Activated CD4-positive, alpha-beta T cell treated with anti-CD3 and anti-CD28 coated beads for 4 hours (primary cell): ENCODE results near the gene CFLAR.
"Not testable (repeated sequence)": the region's sequence is repeated elsewhere in the genome, so short reads cannot be mapped to it uniquely, and the experiment has no call there.

ENCODE experiments used
- DNase-seq, 2 donors: peaks; one replicate each; pipeline ENCODE4 v3.0.0-alpha.2; 2020

The CFLAR gene

DNA sequence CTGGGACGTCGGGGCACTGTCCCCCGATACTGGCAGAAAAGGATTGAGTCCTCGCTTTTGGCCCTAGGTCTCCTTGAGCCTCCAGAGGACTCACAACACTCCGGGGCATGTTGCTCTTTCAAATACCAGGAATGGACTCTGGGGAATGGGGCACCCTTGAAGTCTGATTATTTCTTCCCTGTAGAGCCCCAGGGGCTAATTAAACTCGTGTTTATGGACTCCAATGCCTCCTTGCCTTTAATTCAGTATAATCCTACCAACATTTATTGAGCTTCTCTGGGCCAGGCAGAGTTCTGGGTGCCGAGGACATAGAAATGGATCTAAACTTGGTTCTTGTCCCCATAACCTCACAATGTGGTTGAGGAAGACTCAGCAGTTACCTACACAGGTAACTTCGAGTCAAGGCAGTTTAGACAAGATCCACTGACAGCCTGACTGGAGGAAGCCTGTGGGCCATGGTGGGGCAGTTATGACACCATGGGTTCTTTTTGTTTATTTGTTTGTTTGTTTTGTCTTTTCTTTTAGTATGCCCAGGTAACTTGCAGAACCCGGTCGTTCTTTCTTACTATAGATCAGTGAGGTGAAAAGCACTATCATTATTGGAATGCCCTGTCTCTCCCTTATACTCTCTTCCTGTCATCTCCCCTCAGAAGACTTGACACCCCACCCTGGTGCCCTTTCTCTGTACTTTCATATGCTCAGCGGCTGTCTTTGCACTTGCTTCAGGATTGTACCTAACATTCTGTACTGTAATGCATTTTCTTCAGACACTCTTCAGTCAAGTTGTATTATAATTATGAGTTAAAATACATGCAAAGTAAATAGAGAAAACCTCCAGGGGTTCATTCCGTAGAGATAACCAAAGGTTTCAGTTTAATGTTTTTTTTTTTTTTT lies 3.2 kb downstream of the CFLAR start:
- peak in 1 of 2 donors; percentile 12 for DNase-seq

GRCh38 chr2:201122276-201122675 lies 6.3 kb downstream of the CFLAR start:
- DNase-seq: no peak

DNA sequence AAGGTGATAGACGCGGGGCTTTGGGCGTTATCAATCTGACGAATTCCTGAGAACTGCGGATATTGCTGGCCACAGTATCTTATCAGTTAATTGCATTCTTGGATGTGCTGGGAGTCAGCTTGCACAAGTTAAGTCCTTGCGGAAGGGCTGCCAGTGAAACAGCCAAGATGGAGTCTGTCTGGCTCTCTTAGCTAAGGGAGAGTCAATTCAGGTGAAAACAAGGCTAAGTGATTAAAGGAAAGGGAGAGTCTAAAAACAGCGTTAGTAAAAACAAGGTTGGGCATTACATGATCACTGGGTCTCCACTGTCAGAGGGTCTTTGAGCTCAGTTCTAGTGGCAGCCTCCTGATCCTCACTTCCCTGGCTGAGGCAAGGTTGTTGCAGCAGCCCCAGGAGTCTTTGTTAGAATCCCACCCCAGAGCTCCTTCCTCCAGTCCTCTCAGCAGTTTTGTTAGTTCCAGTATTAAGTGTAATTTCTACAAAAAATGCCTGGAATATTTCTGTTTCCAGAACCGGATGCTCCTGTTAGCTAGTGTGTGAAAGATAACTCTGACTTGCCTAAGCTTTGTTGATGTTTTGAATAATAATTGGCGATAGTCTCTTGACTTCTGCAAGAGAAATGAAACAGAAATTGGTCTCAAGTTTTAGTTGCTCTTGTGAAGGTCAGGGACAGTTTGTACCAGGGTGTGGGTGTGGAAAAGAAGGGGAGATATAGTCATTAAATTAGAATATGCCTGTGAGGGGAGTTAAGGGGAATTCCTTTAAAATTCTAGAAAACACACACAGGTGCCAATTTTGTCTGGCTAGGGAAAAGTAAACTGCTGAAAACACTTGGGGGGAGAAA lies 10.6 kb downstream of the CFLAR start:
- peak; percentile 36 to 50 for DNase-seq

GRCh38 chr2:201127152-201127511 lies 11.2 kb downstream of the CFLAR start:
- peak in 1 of 2 donors; percentile 27 for DNase-seq

DNA sequence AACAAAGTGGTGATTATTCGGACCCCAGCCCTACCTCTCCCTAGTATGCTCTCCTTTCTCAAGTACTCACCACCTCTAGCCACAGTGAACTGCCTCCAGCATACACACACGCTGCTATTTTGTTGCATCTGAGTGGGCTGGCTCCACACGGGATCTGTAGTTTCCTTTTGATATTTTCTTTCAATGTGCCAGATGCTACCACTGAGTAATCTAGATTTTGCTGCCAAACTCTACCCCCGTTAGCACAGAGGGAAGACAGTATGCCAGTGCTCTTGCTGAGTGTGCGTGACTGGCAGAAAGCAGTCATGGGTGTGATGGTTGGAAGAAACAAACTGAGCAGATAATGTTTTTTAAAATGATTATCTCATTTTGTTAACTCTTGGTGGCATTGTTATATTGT lies 11.6 kb downstream of the CFLAR start:
- peak; percentile 44 to 51 for DNase-seq

DNA sequence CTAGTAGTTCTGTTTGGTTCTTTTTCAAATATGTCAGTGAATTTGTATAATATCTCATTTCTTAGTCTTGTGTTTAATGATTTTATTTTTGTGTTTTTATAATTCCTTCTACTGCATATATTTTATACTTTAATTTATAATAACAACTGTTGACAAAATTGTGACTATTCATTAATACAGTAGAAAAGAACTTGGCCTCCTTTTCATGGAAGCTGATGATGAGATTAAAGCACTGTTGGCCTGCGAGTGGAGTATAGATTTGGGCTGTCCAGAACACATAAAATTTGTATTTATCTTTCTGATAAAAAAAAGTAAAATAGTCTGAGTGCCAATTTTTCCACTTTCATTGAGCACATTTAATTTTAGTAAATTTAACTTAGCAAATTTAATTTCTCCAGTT lies 12.1 kb downstream of the CFLAR start:
- no peak for DNase-seq

DNA sequence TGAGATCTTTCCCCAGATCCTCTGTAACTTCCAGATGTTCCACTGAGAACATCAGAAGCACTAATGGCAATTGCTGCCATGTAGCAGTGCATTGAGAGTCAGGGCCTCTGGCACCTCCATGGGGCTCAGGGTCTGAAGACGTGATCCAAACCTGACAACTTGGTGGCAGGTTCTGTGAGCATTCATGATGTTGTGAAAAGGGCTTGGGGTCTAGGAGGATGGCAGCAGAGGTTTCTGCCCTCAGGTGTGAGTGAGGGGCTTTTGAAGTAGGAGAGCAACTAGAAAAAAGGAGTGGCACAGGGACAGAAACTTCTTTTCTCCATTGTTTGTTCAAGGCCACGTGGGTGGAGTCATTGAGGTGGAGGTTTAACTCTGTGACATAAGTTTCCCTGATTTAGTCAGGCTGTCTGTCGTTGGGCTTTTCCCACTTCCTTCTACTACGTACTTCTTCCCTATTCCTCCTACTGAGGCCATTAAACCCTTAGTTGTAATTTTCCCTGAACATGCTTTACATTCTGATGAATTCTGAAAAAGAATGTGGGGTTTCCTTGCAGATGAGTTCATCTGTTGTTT lies 13.1 kb downstream of the CFLAR start:
- DNase-seq: peak; percentile 56 to 60

DNA sequence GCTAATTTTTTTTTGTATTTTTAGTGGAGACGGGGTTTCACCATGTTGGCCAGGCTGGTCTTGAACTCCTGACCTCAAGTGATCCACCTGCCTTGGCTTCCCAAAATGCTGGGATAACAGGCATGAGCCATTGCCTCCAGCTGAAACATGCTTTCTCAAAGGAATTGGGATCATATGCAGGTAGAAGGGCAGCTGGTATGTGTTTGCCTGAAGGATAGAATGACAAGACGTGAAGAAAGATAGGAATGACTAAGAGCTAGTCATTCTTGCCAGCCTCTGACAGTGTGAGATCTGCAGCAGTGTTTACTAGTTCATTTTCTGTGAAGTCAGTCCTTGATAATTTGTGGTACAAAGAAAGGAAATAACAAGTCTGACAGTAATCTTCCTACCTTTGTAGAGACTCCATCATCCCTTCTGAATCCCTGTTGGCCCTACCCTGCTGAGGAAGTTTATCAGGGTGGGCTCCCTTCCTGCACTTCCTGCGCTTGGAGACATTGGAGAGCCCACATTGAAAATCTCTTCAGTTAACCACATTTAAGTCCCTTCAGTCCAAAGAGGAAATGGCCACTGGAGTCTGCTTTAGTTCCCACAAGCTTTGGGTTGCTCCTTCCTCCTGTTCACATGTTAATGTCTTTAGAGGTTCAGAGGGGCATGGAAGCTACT lies 14.7 kb downstream of the CFLAR start:
- DNase-seq: peak; percentile 47 to 52

- DNase-seq: no peak
Measured at GRCh38 chr2:201132518-201132917, 16.6 kb downstream of the CFLAR start.

DNA sequence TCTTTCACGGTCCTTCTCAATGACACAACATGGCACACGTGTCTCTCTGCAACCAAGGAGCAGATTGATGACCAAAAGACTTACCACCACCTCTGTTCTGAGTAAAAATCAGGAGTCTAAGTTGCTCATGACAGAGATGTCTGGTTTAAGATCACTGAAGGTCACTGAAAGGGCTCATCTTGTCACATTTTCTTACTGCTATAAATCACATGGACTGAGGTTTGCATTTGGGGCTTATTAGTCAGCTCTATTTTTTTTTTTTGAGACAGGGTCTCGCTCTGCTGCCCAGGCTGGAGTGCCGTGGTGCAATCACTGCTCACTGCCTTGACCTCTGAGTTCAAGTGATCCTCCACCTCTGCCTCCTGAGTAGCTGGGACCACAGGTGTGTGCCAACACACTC lies 19.4 kb downstream of the CFLAR start:
- DNase-seq: no peak

- no peak for DNase-seq
Measured at GRCh38 chr2:201136889-201137321, 20.9 kb downstream of the CFLAR start.

DNA sequence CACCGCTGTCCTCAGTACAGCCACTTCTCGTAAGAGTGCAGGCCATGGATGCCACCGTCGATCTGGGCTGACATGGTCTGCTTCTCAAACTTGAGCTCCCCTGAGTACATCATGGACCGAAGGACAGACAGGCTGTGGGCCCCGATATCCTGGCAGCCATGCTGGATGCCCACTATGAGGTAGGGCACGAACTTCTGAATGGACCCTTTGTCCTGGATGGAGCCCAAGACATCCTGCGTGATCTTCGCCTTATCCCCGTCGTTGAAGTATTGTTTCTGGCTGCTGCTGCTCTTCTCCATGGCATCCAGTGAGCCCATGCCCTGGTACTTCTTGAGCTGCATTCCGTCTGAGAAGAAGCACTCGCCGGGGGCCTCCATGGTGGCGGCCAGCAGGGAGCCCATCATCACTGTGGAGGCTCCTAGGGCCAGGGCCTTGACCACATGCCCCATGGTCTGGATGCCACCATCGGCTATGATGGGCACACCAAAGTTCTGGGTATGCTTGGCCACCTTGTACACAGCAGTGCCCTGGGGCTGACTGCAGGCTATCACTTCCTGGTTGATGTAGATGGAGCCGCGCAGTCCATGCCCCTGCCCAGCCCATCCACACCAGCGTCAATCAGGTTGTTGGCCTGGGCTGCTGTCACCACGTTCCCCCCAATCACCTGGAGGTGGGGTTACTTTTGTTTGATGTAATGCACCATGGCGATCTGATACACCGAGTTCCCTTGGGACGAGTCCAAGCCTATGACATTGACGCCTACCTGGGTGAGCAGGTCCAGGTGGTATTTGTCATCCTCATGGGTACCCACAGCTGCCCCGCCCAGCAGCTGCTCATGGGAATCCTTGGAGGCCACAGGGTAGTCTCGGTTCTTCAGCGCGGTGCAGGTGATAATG lies 21.8 kb downstream of the CFLAR start:
- no peak for DNase-seq

DNA sequence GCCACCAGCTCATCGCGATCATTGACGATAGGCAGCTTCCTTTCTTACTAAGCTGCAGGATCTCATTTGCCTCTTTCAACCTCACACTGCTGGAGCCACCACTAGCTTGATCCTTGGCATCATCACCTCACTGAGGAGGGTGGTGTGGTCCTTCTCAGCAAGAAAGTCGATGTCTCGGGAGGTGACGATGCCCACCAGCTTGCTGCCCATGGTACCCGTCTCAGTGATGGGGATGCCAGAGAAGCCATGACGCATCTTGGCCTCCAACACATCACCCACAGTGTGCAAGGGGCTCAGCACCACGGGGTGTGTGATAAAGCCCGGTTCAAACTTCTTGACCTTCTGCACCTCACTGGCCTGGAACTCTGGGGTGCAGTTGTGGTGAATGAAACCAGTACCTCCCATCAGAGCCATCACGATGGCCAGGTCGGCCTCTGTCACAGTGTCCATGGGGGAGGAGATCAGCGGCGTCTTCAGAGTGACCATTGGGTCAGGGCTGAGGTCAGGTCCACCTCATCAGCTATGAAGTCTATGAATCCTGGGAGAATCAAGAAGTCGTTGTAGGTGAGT lies 22.5 kb downstream of the CFLAR start:
- DNase-seq: no peak

- DNase-seq: not testable (repeated sequence)
Measured at GRCh38 chr2:201138986-201139781, 23.2 kb downstream of the CFLAR start.

- no peak for DNase-seq
Measured at GRCh38 chr2:201139836-201140604, 24.1 kb downstream of the CFLAR start.

- DNase-seq: no peak
Measured at GRCh38 chr2:201144101-201145051, 28.4 kb downstream of the CFLAR start.

- DNase-seq: no peak
Measured at GRCh38 chr2:201148434-201148990, 32.5 kb downstream of the CFLAR start.
